Kidney (tissue), 14 donors: ENCODE data around the gene RARRES1. TPM values are rescaled to one million over a fixed set of nuclear protein-coding genes. Genes with fewer than 3 reads are reported as not detected.

Source experiments
- DNase-seq, 5 donors: peaks; one replicate each; pipeline ENCODE4 v3.0.0-alpha.2; 2013 to 2020
- FAIRE-seq: peaks from 2 replicates; lab custom pipeline; 2012; peaks lifted over from hg19 to GRCh38; lab: Jason Lieb, UNC
- H3K27ac ChIP-seq, 2 donors: one replicate each; pipeline ENCODE4 v1.7.0; 2013; ENCODE audit warnings: low read depth in 2 of 2, low read length in 2 of 2, inconsistent platforms in 1 of 2
- H3K27me3 ChIP-seq: one replicate; pipeline ENCODE4 v1.7.1; 2013; ENCODE audit warnings: low read length, inconsistent platforms; ENCODE audit not compliant: control insufficient read depth, insufficient read depth
- H3K36me3 ChIP-seq, 3 donors: one replicate each; pipeline versions ENCODE4 v1.7.0 to v1.7.1; 2013; ENCODE audit warnings: low read length in 3 of 3, control low read depth in 1 of 3, inconsistent platforms in 1 of 3; ENCODE audit not compliant: insufficient read depth in 3 of 3, control insufficient read depth in 2 of 3
- H3K4me1 ChIP-seq, 3 donors: one replicate each; pipeline versions ENCODE4 v1.7.0 to v1.7.1; 2013; ENCODE audit warnings: low read length in 3 of 3, inconsistent platforms in 1 of 3, low read depth in 1 of 3; ENCODE audit not compliant: control insufficient read depth in 2 of 3, insufficient read depth in 2 of 3
- H3K4me3 ChIP-seq, 3 donors: one replicate each; pipeline versions ENCODE4 v1.7.0 to v1.8.1; 2013; ENCODE audit warnings: low read length in 3 of 3, control low read depth in 1 of 3, inconsistent platforms in 1 of 3
- H3K9ac ChIP-seq, 3 donors: one replicate each; pipeline versions ENCODE4 v1.7.0 to v1.7.1; 2013; ENCODE audit warnings: low read length in 3 of 3, control low read depth in 1 of 3, inconsistent platforms in 1 of 3
- H3K9me3 ChIP-seq, 3 donors: one replicate each; pipeline versions ENCODE4 v1.7.0 to v1.7.1; 2013; ENCODE audit warnings: low read length in 3 of 3, control low read depth in 1 of 3, inconsistent platforms in 1 of 3; ENCODE audit not compliant: control insufficient read depth in 2 of 3, insufficient read depth in 1 of 3
- CTCF ChIP-seq: IDR thresholded peaks from 3 replicates; pipeline ENCODE4 v1.5.1; 2012; ENCODE audit warnings: mild to moderate bottlenecking, moderate library complexity, borderline replicate concordance; ENCODE audit not compliant: insufficient read depth; ENCODE audit errors: extremely low read depth
- intact Hi-C: fragments of 100-400 bp; cut with DNase I; formaldehyde crosslinking; loops from one replicate; pipeline ENCODE4 v1.11.1; 2022
- polyA plus RNA-seq: library from polyadenylated mRNA; stranded (reverse); fragments of 350-450 nt; fragmentation: Illumina TruSeq; extraction: RNeasy Lipid Tissue Mini Kit (QIAGEN cat#74804); gene quantifications from one replicate; pipeline ENCODE4 v1.2.3, GENCODE V29; 2014; ENCODE audit warnings: low read depth, low replicate concordance; ENCODE audit not compliant: insufficient read depth
- total RNA-seq: library from RNA; stranded (reverse); fragmentation: NEBNext Ultra II Directional; extraction: Animal tissue kit (Norgen Biotek cat#: 25700); gene quantifications from one replicate; pipeline ENCODE4 v1.2.1, GENCODE V29; 2021
- donor health status: control.
- donor health status: control.
- donor health status: control.
- donor health status: control.
- donor health status: control.
- donor health status: DM: yes; HTN: yes; CAD: no.
- donor health status: Normal renal cell carcinoma (clear cell type).

RARRES1 gene
- total and polyA plus RNA-seq, 2 donors from 2014 or later = 10.3 to 94.0 TPM

GRCh38 chr3:158702815-158703481 is 29.3 kb downstream of the RARRES1 start:
- no peak for TF ChIP-seq CTCF
- H3K36me3 ChIP-seq = no peaks in the 10 kb centered on the region
- H3K9me3 ChIP-seq = no peaks in the 10 kb centered on the region
- intact Hi-C loops = no loop called here
- H3K9ac ChIP-seq = no peak overlapping the region
- H3K4me3 ChIP-seq = no peak overlapping the region
- H3K27ac ChIP-seq = no peak overlapping the region
- H3K27me3 ChIP-seq = no peaks in the 10 kb centered on the region
- DNase-seq = no peak
- no peak for FAIRE-seq
- H3K4me1 ChIP-seq = no peaks in the 10 kb centered on the region

- no peak overlapping the region for H3K9ac ChIP-seq
- no peaks in the 10 kb centered on the region for H3K36me3 ChIP-seq
- H3K9me3 ChIP-seq = no peaks in the 10 kb centered on the region
- FAIRE-seq (no peak), DNase-seq (no peak)
- no peak overlapping the region for H3K4me3 ChIP-seq
- H3K27ac ChIP-seq = no peak overlapping the region
- no peak for TF ChIP-seq CTCF
- H3K27me3 ChIP-seq = no peaks in the 10 kb centered on the region
- intact Hi-C loops = no loop called here
- H3K4me1 ChIP-seq = no peaks in the 10 kb centered on the region
Measured at GRCh38 chr3:158701420-158702065, 30.7 kb downstream of the RARRES1 start.

- intact Hi-C loops = no loop called here
- H3K9ac ChIP-seq = no peak overlapping the region
- H3K4me1 ChIP-seq = no peaks in the 10 kb centered on the region
- H3K27ac ChIP-seq = no peak overlapping the region
- no peaks in the 10 kb centered on the region for H3K27me3 ChIP-seq
- H3K9me3 ChIP-seq = no peaks in the 10 kb centered on the region
- no peak overlapping the region for H3K4me3 ChIP-seq
- no peak for DNase-seq
- no peaks in the 10 kb centered on the region for H3K36me3 ChIP-seq
- FAIRE-seq = no peak
- no peak for TF ChIP-seq CTCF
Measured at GRCh38 chr3:158700559-158700958, 31.7 kb downstream of the RARRES1 start.
